ENCODE measurements around the gene HDAC1.
"Not testable (repeated sequence)": the region's sequence is repeated elsewhere in the genome, so short reads cannot be mapped to it uniquely, and the experiment has no call there.

Gene HDAC1

DNA sequence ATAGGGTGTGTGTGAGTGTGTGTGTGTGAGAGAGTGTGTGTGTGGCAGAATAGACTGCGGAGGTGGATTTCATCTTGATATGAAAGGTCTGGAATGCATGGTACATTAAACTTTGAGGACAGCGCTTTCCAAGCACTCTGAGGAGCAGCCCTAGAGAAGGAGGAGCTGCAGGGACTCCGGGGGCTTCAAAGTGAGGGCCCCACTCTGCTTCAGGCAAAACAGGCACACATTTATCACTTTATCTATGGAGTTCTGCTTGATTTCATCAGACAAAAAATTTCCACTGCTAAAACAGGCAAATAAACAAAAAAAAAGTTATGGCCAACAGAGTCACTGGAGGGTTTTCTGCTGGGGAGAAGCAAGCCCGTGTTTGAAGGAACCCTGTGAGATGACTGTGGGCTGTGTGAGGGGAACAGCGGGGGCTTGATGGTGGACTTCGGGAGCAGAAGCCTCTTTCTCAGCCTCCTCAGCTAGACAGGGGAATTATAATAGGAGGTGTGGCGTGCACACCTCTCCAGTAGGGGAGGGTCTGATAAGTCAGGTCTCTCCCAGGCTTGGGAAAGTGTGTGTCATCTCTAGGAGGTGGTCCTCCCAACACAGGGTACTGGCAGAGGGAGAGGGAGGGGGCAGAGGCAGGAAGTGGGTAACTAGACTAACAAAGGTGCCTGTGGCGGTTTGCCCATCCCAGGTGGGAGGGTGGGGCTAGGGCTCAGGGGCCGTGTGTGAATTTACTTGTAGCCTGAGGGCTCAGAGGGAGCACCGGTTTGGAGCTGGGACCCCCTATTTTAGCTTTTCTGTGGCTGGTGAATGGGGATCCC is 18.3 kb upstream of the HDAC1 start:
- peak overlapping the region; percentile 50 for H3K9ac ChIP-seq
- H3K9me3 ChIP-seq: no peaks in the 10 kb centered on the region
- peaks cover 40% of the 10 kb centered on the region for H3K36me3 ChIP-seq
- no peak for TF ChIP-seq Cebpa-rat (IDR thresholded peaks at IDR 0.05)
- H4K20me1 ChIP-seq: no peaks in the 10 kb centered on the region
- H3K27ac ChIP-seq: peak overlapping the region; percentile 65
- H3K4me1 ChIP-seq: peaks cover 32% of the 10 kb centered on the region
- peak overlapping the region; percentile 70 for H3K4me2 ChIP-seq
- no peaks in the 10 kb centered on the region for H3K27me3 ChIP-seq
- H3K4me3 ChIP-seq: peak overlapping the region; percentile 12; the same call in 1 of the 2 replicates

DNA sequence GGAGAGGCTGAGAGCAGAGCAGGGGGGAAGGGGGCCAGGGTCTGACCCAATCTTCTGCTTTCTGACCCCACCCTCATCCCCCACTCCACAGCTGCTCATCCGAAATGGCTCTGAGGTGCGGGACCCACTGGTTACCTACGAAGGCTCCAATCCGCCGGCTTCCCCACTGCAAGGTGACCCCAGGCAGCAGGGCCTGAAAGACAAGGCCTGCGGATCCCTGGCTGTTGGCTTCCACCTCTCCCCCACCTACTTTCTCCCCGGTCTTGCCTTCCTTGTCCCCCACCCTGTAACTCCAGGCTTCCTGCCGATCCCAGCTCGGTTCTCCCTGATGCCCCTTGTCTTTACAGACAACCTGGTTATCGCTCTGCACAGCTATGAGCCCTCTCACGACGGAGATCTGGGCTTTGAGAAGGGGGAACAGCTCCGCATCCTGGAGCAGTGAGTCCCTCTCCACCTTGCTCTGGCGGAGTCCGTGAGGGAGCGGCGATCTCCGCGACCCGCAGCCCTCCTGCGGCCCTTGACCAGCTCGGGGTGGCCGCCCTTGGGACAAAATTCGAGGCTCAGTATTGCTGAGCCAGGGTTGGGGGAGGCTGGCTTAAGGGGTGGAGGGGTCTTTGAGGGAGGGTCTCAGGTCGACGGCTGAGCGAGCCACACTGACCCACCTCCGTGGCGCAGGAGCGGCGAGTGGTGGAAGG is 17.1 kb upstream of the HDAC1 start:
- no peak overlapping the region for H3K4me3 ChIP-seq
- TF ChIP-seq Cebpa-rat (IDR thresholded peaks at IDR 0.05): no peak

DNA sequence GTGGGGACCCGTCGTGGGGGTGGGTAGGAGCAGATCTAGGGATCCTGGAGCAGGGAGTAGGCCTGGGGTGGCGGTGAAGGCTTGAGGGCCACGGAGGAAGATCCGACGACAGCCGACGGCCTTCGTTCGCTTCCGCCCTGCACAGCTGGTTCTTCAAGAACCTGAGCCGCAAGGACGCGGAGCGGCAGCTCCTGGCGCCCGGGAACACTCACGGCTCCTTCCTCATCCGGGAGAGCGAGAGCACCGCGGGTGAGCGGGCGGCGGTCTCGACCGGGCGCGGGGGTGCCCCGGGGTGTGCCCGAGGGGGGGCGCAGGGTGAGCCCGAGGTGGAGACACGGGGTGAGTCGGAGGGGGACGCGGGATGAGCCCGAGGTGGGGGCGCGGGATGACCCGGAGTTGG is 16.5 kb upstream of the HDAC1 start:
- no peak overlapping the region for H3K27ac ChIP-seq
- H3K27me3 ChIP-seq: no peaks in the 10 kb centered on the region
- peaks cover 59% of the 10 kb centered on the region for H3K36me3 ChIP-seq
- no peak overlapping the region for H3K4me3 ChIP-seq
- TF ChIP-seq Cebpa-rat (IDR thresholded peaks at IDR 0.05): no peak
- peaks cover 32% of the 10 kb centered on the region for H3K4me1 ChIP-seq
- no peak overlapping the region for H3K4me2 ChIP-seq
- H3K9me3 ChIP-seq: no peaks in the 10 kb centered on the region
- H3K9ac ChIP-seq: no peak overlapping the region
- no peaks in the 10 kb centered on the region for H4K20me1 ChIP-seq

More for the DNA sequence above, 17.1 kb upstream of the HDAC1 start:
- peak overlapping the region; percentile 65 for H3K27ac ChIP-seq
- H3K36me3 ChIP-seq: peaks cover 52% of the 10 kb centered on the region
- peaks cover 32% of the 10 kb centered on the region for H3K4me1 ChIP-seq
- H3K27me3 ChIP-seq: no peaks in the 10 kb centered on the region
- no peaks in the 10 kb centered on the region for H3K9me3 ChIP-seq
- H3K9ac ChIP-seq: 0 out of 2 replicates have a peak overlapping the region, but pooled peaks have one; percentile 50
- no peaks in the 10 kb centered on the region for H4K20me1 ChIP-seq
- peak overlapping the region; percentile 70 for H3K4me2 ChIP-seq

DNA sequence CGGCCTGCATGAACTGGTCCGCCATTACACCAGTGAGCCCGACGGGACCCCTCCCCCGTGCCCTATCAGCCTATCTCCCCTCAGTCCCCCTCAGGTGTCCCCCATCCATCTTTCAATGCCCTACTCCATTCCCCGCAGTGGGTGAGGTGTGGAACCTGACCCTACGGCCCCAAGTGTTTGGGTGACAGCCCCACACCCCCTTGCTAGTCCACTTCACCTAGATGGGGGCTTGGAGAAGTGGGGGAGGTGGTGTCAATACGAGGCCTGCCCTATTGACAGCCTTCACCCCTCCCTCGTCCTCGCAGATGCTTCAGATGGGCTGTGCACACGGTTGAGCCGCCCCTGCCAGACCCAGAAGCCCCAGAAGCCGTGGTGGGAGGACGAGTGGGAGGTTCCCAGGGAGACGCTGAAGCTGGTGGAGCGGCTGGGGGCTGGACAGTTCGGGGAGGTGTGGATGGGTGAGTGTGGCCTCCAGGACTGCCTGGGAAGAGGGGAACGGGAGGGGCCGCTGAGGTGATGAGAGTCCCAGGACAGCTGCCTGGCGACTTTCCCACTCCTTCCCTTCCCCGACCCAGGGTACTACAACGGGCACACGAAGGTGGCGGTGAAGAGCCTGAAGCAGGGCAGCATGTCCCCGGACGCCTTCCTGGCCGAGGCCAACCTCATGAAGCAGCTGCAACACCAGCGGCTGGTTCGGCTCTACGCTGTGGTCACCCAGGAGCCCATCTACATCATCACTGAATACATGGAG is 15.7 kb upstream of the HDAC1 start:
- no peak overlapping the region for H3K4me3 ChIP-seq
- H3K9me3 ChIP-seq: no peaks in the 10 kb centered on the region
- H4K20me1 ChIP-seq: no peaks in the 10 kb centered on the region
- H3K27me3 ChIP-seq: no peaks in the 10 kb centered on the region
- H3K4me2 ChIP-seq: no peak overlapping the region
- H3K9ac ChIP-seq: no peak overlapping the region
- no peak for TF ChIP-seq Cebpa-rat (IDR thresholded peaks at IDR 0.05)
- H3K4me1 ChIP-seq: peaks cover 32% of the 10 kb centered on the region
- H3K27ac ChIP-seq: no peak overlapping the region
- H3K36me3 ChIP-seq: peaks cover 66% of the 10 kb centered on the region

DNA sequence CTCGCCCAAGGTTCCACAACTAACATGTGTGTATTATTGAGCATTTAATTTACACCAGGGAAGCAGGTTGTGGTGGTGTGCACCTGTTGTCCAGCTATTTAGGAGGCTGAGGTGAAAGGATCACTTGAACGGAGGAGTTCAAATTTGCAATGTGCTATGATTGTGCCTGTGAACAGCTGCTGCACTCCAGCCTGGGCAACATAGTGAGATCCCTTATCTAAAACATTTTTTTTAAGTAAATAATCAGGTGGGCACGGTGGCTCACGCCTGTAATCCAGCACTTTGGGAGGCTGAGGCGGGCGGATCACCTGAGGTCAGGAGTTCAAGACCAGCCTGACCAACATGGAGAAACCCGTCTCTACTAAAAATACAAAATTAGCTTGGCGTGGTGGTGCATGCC is 7.1 kb upstream of the HDAC1 start:
- H3K4me3 ChIP-seq, H3K9ac ChIP-seq, H4K20me1 ChIP-seq, H3K4me1 ChIP-seq, H3K4me2 ChIP-seq, H3K9me3 ChIP-seq, H3K27ac ChIP-seq, H3K27me3 ChIP-seq: not testable (repeated sequence)
- H3K36me3 ChIP-seq: peaks cover 57% of the 10 kb centered on the region

DNA sequence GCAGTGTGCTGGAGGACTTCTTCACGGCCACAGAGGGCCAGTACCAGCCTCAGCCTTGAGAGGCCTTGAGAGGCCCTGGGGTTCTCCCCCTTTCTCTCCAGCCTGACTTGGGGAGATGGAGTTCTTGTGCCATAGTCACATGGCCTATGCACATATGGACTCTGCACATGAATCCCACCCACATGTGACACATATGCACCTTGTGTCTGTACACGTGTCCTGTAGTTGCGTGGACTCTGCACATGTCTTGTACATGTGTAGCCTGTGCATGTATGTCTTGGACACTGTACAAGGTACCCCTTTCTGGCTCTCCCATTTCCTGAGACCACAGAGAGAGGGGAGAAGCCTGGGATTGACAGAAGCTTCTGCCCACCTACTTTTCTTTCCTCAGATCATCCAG is 6.2 kb upstream of the HDAC1 start:
- Histone ChIP-seq H3K36me3 (peaks cover 48% of the 10 kb centered on the region), H3K27ac (no peak overlapping the region), H3K4me2 (no peak overlapping the region), H3K27me3 (no peaks in the 10 kb centered on the region), H3K9me3 (no peaks in the 10 kb centered on the region), H4K20me1 (no peaks in the 10 kb centered on the region), H3K4me1 (peaks cover 4% of the 10 kb centered on the region; the same call in 1 of the 2 replicates), H3K9ac (no peak overlapping the region), H3K4me3 (no peak overlapping the region)
- TF ChIP-seq Cebpa-rat (IDR thresholded peaks at IDR 0.05): no peak

DNA sequence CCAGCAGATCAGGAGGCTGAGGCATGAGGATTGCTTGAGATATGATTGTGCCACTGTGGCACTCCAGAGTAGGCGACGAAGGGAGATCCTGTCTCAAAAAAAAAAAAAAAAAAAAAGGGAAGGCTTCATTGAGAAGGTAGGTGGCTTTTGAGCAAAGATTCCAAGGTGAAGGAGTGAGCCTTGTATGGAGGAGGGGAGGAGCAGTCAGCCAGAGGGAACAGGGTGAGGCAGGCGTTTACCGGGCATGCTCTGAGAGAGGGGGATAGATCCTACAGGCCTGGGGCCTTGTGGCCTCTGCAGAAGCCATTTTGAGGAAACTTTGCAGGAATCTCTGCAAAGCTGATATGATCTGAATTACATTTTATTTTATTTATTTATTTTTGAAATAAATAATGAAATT is 5.1 kb upstream of the HDAC1 start:
- no peak overlapping the region for H3K27ac ChIP-seq

DNA sequence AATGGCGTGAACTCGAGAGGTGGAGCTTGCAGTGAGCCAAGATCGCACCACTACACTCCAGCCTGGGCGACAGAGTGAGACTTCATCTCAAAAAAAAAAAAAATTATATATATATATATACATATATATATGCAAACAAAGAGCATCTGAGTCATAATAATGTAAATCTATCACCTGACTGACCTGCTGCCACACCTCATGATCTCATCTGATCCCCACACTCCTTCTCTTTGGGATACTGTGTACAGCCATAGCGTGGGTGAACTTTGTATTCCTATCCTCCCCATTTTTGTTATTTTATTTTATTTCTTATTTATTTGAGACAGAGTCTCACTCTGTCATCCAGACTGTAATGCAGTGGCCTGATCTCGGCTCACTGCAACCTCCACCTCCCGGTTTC is 2.6 kb upstream of the HDAC1 start:
- H3K4me1 ChIP-seq: peaks cover 32% of the 10 kb centered on the region
- peaks cover 8% of the 10 kb centered on the region; the same call in 1 of the 2 replicates for H4K20me1 ChIP-seq
- no peak overlapping the region for H3K9ac ChIP-seq
- no peak overlapping the region for H3K4me2 ChIP-seq
- H3K4me3 ChIP-seq: no peak overlapping the region
- H3K27ac ChIP-seq: no peak overlapping the region
- no peaks in the 10 kb centered on the region for H3K9me3 ChIP-seq
- H3K27me3 ChIP-seq: no peaks in the 10 kb centered on the region
- peaks cover 22% of the 10 kb centered on the region for H3K36me3 ChIP-seq
- TF ChIP-seq Cebpa-rat (IDR thresholded peaks at IDR 0.05): no peak

More for the DNA sequence above, 5.1 kb upstream of the HDAC1 start:
- Histone ChIP-seq H3K36me3 (peaks cover 38% of the 10 kb centered on the region), H3K27me3 (no peaks in the 10 kb centered on the region), H3K4me2 (no peak overlapping the region), H4K20me1 (no peaks in the 10 kb centered on the region), H3K9me3 (no peaks in the 10 kb centered on the region), H3K9ac (no peak overlapping the region), H3K4me3 (no peak overlapping the region), H3K4me1 (peaks cover 14% of the 10 kb centered on the region)
- TF ChIP-seq Cebpa-rat (IDR thresholded peaks at IDR 0.05): no peak

DNA sequence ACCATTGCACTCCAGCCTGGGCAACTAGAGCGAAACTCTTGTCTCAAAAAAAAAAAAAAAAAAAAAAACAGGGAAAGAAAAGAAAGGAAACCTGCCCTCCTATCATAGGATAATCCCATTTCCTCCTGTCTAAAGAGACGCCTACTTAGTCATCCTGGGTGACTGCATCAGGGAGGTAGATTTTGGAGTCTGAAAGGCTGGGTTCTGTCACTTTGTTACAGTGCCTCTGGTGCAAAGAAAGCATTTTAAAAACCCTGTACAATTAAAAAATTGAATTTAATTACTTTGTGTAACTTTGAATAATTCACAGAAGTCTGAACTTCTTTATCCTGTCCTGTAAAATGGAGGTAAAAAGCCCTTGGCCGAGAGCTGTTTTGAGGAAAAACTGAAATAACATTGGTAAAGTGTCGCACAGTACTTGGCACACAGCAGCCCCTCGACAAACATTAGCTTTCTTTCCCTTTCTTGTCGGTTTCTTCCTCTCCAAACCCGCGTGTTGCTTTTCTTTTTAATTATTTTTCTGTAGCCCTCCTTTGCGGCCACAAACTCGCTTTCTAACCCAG is 657 bp upstream of the HDAC1 start:
- H3K4me1 ChIP-seq: peaks cover 51% of the 10 kb centered on the region
- H3K27me3 ChIP-seq: no peaks in the 10 kb centered on the region
- peak overlapping the region; percentile 85 for H3K9ac ChIP-seq
- H4K20me1 ChIP-seq: peaks cover 16% of the 10 kb centered on the region; the same call in 1 of the 2 replicates
- no peak for TF ChIP-seq Cebpa-rat (IDR thresholded peaks at IDR 0.05)
- H3K4me2 ChIP-seq: peak overlapping the region; percentile 40
- H3K27ac ChIP-seq: peak overlapping the region; percentile 81
- H3K9me3 ChIP-seq: no peaks in the 10 kb centered on the region
- peaks cover 22% of the 10 kb centered on the region for H3K36me3 ChIP-seq
- peak overlapping the region; percentile 85 for H3K4me3 ChIP-seq

DNA sequence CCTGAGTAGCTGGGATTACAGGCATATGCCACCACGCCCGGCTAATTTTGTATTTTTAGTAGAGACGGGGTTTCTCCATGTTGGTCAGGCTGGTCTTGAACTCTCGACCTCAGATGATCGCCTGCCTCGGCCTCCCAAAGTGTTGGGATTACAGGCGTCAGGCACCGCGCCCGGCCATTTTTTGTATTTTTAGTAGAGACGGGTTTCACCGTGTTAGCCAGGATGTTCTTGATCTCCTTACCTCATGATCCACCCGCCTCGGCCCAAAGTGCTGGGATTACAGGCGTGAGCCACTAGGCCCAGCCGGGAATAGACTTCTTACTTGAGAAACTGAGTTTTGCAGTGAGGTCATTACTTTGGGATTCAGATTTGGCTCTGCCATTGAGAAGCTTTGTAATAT is 6.3 kb downstream of the HDAC1 start:
- Histone ChIP-seq H3K4me1 (peaks cover 57% of the 10 kb centered on the region), H4K20me1 (peaks cover 77% of the 10 kb centered on the region), H3K36me3 (peaks cover 87% of the 10 kb centered on the region)
- not testable (repeated sequence) for H3K27me3 ChIP-seq, H3K4me2 ChIP-seq, H3K4me3 ChIP-seq, H3K9ac ChIP-seq, H3K9me3 ChIP-seq, H3K27ac ChIP-seq
